Posterior cingulate gyrus (tissue), 11 donors: Measurements from ENCODE around the gene SLC39A7.
A peak's percentile ranks its signal among the peaks of the same experiment; 100 is the strongest.

ENCODE experiments used
- DNase-seq, 10 donors: peaks; one replicate each; pipeline versions ENCODE4 v3.0.0 to v3.0.0-alpha.2; 2020 to 2021; ENCODE audit warnings: mixed read lengths in 3 of 10
- intact Hi-C: fragments of 100-400 bp; cut with DNase I; formaldehyde crosslinking; loops from one replicate; pipeline ENCODE4 v1.15.1; 2023

SLC39A7 gene

DNA sequence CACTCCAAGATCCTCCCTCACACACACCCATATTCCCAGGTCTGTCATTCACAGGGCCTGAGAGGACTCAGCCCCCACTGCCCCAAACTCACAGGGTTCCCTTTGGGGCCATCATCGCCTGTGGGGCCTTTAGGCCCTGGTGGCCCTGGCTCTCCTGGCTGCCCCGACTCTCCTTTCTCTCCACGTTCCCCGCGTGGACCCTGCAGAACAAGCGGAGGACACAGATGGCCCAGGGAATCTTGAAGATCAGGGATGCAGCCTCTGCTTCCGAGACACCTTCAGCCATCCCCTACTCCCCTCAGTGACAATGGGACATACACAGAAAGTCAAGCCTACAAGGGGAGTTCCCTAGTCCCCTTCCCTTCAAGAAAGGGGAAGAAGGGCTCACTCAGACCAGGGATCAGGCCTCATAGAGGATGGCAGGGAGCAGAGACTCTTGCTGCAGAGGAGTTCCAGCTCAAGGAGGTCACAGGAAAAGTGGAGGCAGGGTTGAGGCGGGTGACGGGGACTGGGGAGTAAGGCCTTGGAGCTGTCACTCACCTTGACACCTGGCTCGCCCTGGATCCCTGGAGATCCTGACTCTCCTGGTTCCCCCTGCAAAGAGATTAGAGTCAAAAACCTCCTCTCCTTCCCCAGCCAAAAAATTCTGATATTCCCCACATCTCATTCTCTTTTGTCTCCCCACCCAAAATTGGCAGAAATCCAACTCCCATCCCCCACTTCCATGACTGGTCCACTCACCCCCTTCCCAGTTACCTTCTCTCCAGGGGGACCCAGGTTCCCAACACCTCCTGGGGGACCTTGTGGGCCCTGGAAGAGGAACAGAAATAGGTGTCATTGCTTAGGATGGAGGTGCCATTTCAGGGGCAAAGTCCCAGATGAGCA lies 31.1 kb upstream of the SLC39A7 start:
- intact Hi-C loops = no loop called here
- no peak for DNase-seq

GRCh38 chr6:33170176-33171015 lies 30.3 kb upstream of the SLC39A7 start:
- no peak for DNase-seq
- intact Hi-C loops = no loop called here

DNA sequence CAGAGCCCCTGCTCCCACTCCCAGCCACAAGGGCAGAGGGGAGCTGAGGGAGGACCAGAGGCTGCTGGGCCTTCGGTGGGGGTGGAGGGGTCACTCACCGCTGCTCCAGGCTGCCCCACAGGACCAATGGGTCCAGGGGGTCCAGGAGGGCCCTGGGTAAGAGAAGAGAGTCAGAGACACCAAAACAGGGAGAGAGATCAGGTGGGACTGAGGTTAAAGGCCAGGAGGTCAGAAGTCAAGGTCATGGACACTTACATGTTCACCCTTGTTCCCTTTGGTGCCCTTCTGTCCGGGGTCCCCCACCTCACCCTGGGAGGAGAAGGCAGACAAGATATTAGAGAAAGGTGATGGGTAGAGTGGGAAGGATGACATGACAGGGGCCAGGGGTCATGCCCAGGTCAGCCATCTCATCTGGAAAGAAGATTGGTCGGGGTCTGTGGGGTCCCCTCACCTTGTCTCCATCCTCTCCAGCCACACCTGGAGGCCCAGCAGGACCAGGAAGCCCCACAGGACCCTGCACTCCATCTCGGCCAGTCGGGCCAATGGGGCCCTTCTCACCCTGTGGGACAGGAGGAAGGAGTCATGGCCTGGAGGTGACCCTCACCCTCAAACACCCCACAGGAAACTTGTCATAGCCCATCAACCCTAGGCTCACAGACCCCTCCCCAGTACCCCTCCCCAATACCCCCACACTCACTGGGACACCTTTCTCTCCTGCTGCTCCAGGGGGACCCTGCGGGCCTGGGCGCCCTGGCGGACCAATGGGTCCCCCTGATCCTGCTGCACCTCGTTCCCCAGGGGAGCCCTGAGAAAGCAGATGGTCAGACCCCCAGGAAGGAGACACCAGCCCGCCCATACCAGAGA lies 29.4 kb upstream of the SLC39A7 start:
- intact Hi-C loops = no loop called here
- DNase-seq = no peak

- intact Hi-C loops = no loop called here
- no peak for DNase-seq
Measured at GRCh38 chr6:33171880-33172687, 28.6 kb upstream of the SLC39A7 start.

- DNase-seq = peak in 1 of 10 donors; percentile 63
- intact Hi-C loops = no loop called here
Measured at GRCh38 chr6:33172688-33173534, 27.8 kb upstream of the SLC39A7 start.

GRCh38 chr6:33173535-33174180 lies 27.0 kb upstream of the SLC39A7 start:
- DNase-seq = no peak
- intact Hi-C loops = no loop called here

- DNase-seq = peak in 2 of 10 donors; percentile 42 to 50
- intact Hi-C loops = no loop called here
Measured at GRCh38 chr6:33174784-33175183, 25.9 kb upstream of the SLC39A7 start.

- DNase-seq = peak in 2 of 10 donors; percentile 46 to 47
Measured at GRCh38 chr6:33175436-33176069, 25.1 kb upstream of the SLC39A7 start.

DNA sequence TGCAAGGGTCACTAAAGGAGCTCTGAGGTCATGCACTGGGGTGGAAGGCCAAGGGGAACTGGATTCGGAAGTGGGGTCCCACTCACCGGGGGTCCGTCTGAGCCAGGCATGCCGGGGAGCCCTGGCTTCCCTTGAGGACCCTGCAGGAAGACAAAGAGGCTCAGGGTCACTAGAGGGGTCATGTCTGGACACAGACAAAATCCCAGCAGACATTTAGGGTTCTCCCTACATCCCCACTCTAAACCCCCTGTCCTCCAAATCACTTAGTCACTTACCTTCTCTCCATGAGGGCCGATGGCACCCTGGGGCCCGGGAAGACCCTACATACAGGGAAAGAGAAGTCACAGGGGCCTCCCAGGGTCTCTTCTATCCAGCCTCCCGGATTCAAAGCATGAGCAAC lies 23.8 kb upstream of the SLC39A7 start:
- intact Hi-C loops = no loop called here
- DNase-seq = peak in 1 of 10 donors; percentile 55

More at GRCh38 chr6:33175436-33176069, 25.1 kb upstream of the SLC39A7 start:
- intact Hi-C loops = no loop called here

DNA sequence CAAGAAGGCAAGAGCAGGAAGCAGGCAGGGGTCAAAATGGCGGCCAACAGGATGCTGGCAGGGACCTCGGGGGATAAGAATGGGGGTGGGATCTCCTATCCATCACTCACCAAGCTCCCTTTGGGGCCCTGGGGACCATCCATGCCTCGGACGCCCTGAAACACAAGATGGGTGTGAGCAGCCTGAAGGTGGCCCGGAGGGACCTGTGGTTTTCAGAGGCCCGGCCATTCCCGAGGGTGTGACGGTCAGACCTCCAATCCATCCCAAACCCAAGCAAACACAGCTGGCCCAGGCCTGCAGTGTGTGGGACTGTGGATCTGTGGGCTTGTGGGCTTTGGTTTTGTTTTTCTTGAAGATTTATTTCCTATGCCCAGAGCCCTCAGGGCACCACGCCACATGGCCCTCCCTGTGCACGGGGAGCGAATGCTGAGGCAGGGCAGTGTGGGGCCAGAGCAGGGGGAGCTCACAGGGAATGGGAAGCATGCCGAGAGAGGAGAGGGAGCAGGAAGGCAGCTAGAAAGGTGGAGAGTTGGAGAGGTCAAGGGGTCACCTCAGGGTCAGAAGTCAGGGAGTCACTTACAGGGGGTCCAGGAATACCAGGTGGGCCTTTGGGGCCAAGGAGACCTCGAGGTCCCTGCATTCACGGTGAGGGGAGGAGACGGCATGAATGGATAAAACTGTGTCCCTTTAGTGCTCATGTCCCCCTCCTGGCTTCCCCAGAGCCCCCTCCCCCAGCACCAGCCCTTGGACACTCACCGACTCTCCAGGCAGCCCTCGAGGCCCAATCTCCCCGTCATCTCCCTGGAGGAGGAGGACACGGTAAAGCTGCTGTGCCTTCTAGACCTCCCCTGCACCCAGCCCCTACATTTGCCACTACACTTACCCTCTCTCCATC lies 22.9 kb upstream of the SLC39A7 start:
- DNase-seq = peak in 3 of 10 donors; percentile 57 to 65 (median 60)
- intact Hi-C loops = no loop called here

DNA sequence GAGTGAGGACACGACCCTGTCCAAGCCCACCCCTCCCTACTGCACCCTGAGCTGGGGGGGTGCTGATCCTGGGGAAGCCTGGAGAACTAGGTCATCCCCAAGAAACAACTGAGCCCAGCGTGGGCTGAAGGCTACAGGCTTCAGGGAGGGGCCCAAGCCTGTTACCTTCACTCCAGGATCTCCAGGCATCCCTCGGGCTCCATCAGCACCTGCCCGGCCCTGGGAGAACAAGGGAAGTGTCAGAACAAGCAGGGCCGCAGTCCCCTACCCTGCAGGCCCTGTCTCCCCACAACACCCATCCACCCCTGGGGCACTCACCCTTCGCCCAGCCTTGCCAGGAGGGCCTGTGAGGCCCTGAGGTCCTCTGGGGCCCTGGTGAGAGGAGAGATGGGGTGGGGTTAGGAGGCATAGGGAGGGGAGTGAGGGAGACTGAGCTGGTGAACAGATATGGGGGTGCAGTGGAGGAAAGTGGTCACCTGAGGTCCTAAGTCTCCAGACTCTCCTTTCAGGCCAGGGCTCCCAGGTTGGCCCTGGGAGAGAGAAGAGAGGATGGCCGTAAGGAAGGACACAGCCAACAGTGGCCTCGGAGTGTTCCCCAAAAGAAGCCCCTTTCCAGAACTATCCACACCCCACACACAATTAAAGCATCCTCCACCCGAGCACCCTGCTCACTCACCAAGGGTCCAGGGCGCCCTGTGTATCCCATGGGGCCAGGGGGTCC lies 21.8 kb upstream of the SLC39A7 start:
- intact Hi-C loops = no loop called here
- peak in 3 of 10 donors; percentile 50 to 55 (median 52) for DNase-seq

- DNase-seq = peak in 1 of 10 donors; percentile 43
- intact Hi-C loops = no loop called here
Measured at GRCh38 chr6:33181141-33181540, 19.5 kb upstream of the SLC39A7 start.

- peak in 1 of 10 donors; percentile 30 for DNase-seq
- intact Hi-C loops = no loop called here
Measured at GRCh38 chr6:33183071-33183683, 17.5 kb upstream of the SLC39A7 start.

GRCh38 chr6:33185190-33185589 lies 15.5 kb upstream of the SLC39A7 start:
- peak in 2 of 10 donors; percentile 57 to 73 for DNase-seq
- intact Hi-C loops = no loop called here

GRCh38 chr6:33185654-33186187 lies 14.9 kb upstream of the SLC39A7 start:
- DNase-seq = no peak
- intact Hi-C loops = no loop called here
